ENCODE results near the gene CIAO3. TPM values are rescaled to one million over a fixed set of nuclear protein-coding genes. Genes with fewer than 3 reads are reported as not detected.
"Not testable (repeated sequence)": the region's sequence is repeated elsewhere in the genome, so short reads cannot be mapped to it uniquely, and the experiment has no call there.

Gene CIAO3
- total RNA-seq, 1 experiment from 2014 or later = 21.9 TPM

DNA sequence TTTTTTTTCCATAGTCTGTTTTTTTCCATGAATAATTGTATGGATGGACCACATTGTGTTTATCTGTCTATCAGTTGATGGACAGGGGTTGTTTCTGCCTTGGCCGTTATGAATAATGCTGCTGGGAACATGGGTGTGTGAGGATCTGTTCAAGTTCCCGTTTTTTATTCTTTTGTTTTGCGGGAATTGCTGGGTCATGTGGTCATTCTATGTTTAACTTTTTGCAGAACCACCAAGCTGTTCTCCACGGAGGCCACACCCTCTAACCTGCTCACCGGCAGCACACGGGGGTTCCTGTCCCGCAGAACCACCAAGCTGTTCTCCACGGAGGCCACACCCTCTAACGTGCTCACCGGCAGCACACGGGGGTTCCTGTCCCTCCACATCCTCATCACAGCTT is 13.9 kb upstream of the CIAO3 start:
- Histone ChIP-seq H2BK15ac (ENCODE audit: low read depth, low read length) (no peak overlapping the region), H3K56ac (ENCODE audit: insufficient read length, low read depth, low read length) (no peak overlapping the region), H3K27ac (ENCODE audit: insufficient read length, low read depth, low read length) (no peak overlapping the region), H3T11ph (ENCODE audit: low read length) (no peak overlapping the region), H4K8ac (replicated peaks; ENCODE audit: insufficient read length, low read depth, low read length) (no peak overlapping the region), H3K23me2 (ENCODE audit: insufficient read length, low read depth, low read length, poor library complexity, severe bottlenecking) (no peaks in the 10 kb centered on the region), H2AK5ac (ENCODE audit: insufficient read length, low read length) (no peak overlapping the region), H3K23ac (ENCODE audit: insufficient read length, low read depth, low read length) (no peak overlapping the region), H2BK12ac (ENCODE audit: insufficient read length, low read depth, low read length) (no peak overlapping the region), H3K9ac (ENCODE audit: extremely low read depth, insufficient read length, low read length) (no peak overlapping the region), H3K9me3 (ENCODE audit: control insufficient read depth, low read depth, low read length) (no peaks in the 10 kb centered on the region), H2BK5ac (ENCODE audit: insufficient read length, low read length) (no peak overlapping the region), H3K4ac (ENCODE audit: low read depth, low read length) (no peak overlapping the region), H3K14ac (ENCODE audit: insufficient read depth, low read length) (no peak overlapping the region), H2AFZ (ENCODE audit: low read length) (no peak overlapping the region), H3K4me2 (ENCODE audit: insufficient read depth, insufficient read length, low read length) (no peak overlapping the region), H2BK20ac (ENCODE audit: low read depth, low read length, poor library complexity, severe bottlenecking) (no peak overlapping the region), H3K27me3 (ENCODE audit: insufficient read depth, low read length) (no peaks in the 10 kb centered on the region), H3K79me1 (ENCODE audit: insufficient read depth, low read depth, low read length, poor library complexity, severe bottlenecking) (no peaks in the 10 kb centered on the region), H3K79me2 (ENCODE audit: insufficient read depth, low read length) (no peaks in the 10 kb centered on the region), H3K4me1 (ENCODE audit: insufficient read depth, low read length) (no peaks in the 10 kb centered on the region), H3K18ac (ENCODE audit: insufficient read length, low read depth, low read length) (no peak overlapping the region), H4K5ac (ENCODE audit: insufficient read length, low read depth, low read length) (no peak overlapping the region), H4K20me1 (ENCODE audit: control insufficient read depth, insufficient read depth, insufficient read length) (no peaks in the 10 kb centered on the region), H4K91ac (ENCODE audit: insufficient read length, low read depth, low read length) (no peak overlapping the region), H2BK120ac (ENCODE audit: low read depth, low read length, poor library complexity, severe bottlenecking) (no peak overlapping the region)
- no peak for DNase-seq
- TF ChIP-seq, protein P1, sequence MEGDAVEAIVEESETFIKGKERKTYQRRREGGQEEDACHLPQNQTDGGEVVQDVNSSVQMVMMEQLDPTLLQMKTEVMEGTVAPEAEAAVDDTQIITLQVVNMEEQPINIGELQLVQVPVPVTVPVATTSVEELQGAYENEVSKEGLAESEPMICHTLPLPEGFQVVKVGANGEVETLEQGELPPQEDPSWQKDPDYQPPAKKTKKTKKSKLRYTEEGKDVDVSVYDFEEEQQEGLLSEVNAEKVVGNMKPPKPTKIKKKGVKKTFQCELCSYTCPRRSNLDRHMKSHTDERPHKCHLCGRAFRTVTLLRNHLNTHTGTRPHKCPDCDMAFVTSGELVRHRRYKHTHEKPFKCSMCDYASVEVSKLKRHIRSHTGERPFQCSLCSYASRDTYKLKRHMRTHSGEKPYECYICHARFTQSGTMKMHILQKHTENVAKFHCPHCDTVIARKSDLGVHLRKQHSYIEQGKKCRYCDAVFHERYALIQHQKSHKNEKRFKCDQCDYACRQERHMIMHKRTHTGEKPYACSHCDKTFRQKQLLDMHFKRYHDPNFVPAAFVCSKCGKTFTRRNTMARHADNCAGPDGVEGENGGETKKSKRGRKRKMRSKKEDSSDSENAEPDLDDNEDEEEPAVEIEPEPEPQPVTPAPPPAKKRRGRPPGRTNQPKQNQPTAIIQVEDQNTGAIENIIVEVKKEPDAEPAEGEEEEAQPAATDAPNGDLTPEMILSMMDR (conservative IDR thresholded peaks at IDR 0.05) = no peak
- Mint-ChIP-seq H3K36me3 (ENCODE audit: insufficient read depth in 1 of 3, low read depth in 3 of 3) (no peaks in the 10 kb centered on the region), H3K27ac (no peak overlapping the region), H3K4me1 (peaks cover 25 to 33% of the 10 kb centered on the region in 2 experiments), H3K9me3 (no peaks in the 10 kb centered on the region; a peak in 1 of 5 replicates), H3K4me3 (no peak overlapping the region), H3K27me3 (ENCODE audit: low read depth) (peaks cover 36% of the 10 kb centered on the region)
- WGBS (ENCODE audit: extremely low coverage, insufficient read length, low lambda C conversion rate) = no CpG with 5 or more reads among the region's 11 CpGs

- H3K9ac ChIP-seq (ENCODE audit: extremely low read depth, insufficient read length, low read length); H3K14ac ChIP-seq (ENCODE audit: insufficient read depth, low read length); H3T11ph ChIP-seq (ENCODE audit: low read length); H3K4me3 Mint-ChIP-seq; H3K4me1 ChIP-seq (ENCODE audit: insufficient read depth, low read length); H3K79me2 ChIP-seq (ENCODE audit: insufficient read depth, low read length); H2BK15ac ChIP-seq (ENCODE audit: low read depth, low read length); H3K23ac ChIP-seq (ENCODE audit: insufficient read length, low read depth, low read length); H3K27ac ChIP-seq (ENCODE audit: insufficient read length, low read depth, low read length); H2BK120ac ChIP-seq (ENCODE audit: low read depth, low read length, poor library complexity, severe bottlenecking); H3K4me2 ChIP-seq (ENCODE audit: insufficient read depth, insufficient read length, low read length); H3K23me2 ChIP-seq (ENCODE audit: insufficient read length, low read depth, low read length, poor library complexity, severe bottlenecking); H4K20me1 ChIP-seq (ENCODE audit: control insufficient read depth, insufficient read depth, insufficient read length); H3K27me3 ChIP-seq (ENCODE audit: insufficient read depth, low read length); H3K27ac Mint-ChIP-seq; H3K9me3 ChIP-seq (ENCODE audit: control insufficient read depth, low read depth, low read length); H3K9me3 Mint-ChIP-seq; H2AFZ ChIP-seq (ENCODE audit: low read length); DNase-seq; H3K36me3 Mint-ChIP-seq (ENCODE audit: insufficient read depth in 1 of 3, low read depth in 3 of 3); H2BK12ac ChIP-seq (ENCODE audit: insufficient read length, low read depth, low read length); H2BK5ac ChIP-seq (ENCODE audit: insufficient read length, low read length); H2AK5ac ChIP-seq (ENCODE audit: insufficient read length, low read length); H4K5ac ChIP-seq (ENCODE audit: insufficient read length, low read depth, low read length); H3K56ac ChIP-seq (ENCODE audit: insufficient read length, low read depth, low read length); H3K79me1 ChIP-seq (ENCODE audit: insufficient read depth, low read depth, low read length, poor library complexity, severe bottlenecking); H3K4ac ChIP-seq (ENCODE audit: low read depth, low read length); H2BK20ac ChIP-seq (ENCODE audit: low read depth, low read length, poor library complexity, severe bottlenecking); H4K91ac ChIP-seq (ENCODE audit: insufficient read length, low read depth, low read length); H3K18ac ChIP-seq (ENCODE audit: insufficient read length, low read depth, low read length); H4K8ac ChIP-seq (replicated peaks; ENCODE audit: insufficient read length, low read depth, low read length): not testable (repeated sequence)
- peaks cover 34% of the 10 kb centered on the region for H3K27me3 Mint-ChIP-seq (ENCODE audit: low read depth)
- WGBS (ENCODE audit: extremely low coverage, insufficient read length, low lambda C conversion rate) = no CpG with 5 or more reads among the region's 11 CpGs
- H3K4me1 Mint-ChIP-seq = peaks cover 25 to 32% of the 10 kb centered on the region in 2 experiments
Observed at GRCh38 chr16:754121-754607, 13.4 kb upstream of the CIAO3 start.

Data from H9 (cell line).